IMR-90 (cell line): ENCODE results near the gene GCC1. TPM values are rescaled to one million over a fixed set of nuclear protein-coding genes. Genes with fewer than 3 reads are reported as not detected.

Experiments
- ATAC-seq: fragments of 200-7000 bp; cut with Tn5 transposase; 2 replicates; pipeline ENCODE4 v1.9.1; 2020; ENCODE audit warnings: low read depth, mild to moderate bottlenecking, moderate library complexity
- BruUV-seq: library from RNA; stranded (reverse); fragments of 400-500 nt; replicated peaks from 2 replicates; lab custom pipeline; 2021; lab: Mats Ljungman, UMichigan
- CTCF ChIA-PET: fragments of 300-600 bp; formaldehyde crosslinking; extraction: SDS; loops from one replicate; lab custom pipeline; 2021; ENCODE audit warnings: antibody characterized with exemption; lab: Yijun Ruan, JAX
- POLR2A ChIA-PET: fragments of 300-600 bp; sonication (Branson Sonifier 250); formaldehyde crosslinking; loops from one replicate; lab custom pipeline; 2022; ENCODE audit warnings: antibody characterized with exemption; ENCODE audit not compliant: unreplicated experiment; lab: Charles Lee
- DNase-seq: peaks from one replicate; pipeline ENCODE4 v3.0.0; 2013
- H2AFZ ChIP-seq: replicated peaks from 2 replicates; pipeline ENCODE3; 2013; ENCODE audit warnings: low read length, mild to moderate bottlenecking; ENCODE audit not compliant: poor library complexity
- H2AK5ac ChIP-seq: 2 replicates; pipeline ENCODE4 v1.6.1; 2013; ENCODE audit warnings: low read depth, low read length, inconsistent platforms
- H2AK9ac ChIP-seq: replicated peaks from 2 replicates; pipeline ENCODE3; 2013; ENCODE audit warnings: mild to moderate bottlenecking, low read depth, low read length, moderate library complexity; ENCODE audit not compliant: poor library complexity
- H2BK120ac ChIP-seq: 2 replicates; pipeline ENCODE4 v1.6.1; 2013; ENCODE audit warnings: low read depth, low read length, inconsistent platforms
- H2BK15ac ChIP-seq: 3 replicates; pipeline ENCODE4 v1.6.1; 2013; ENCODE audit warnings: low read depth, low read length, inconsistent platforms
- H2BK20ac ChIP-seq: 2 replicates; pipeline ENCODE4 v1.6.1; 2013; ENCODE audit warnings: low read depth, mild to moderate bottlenecking, inconsistent platforms, low read length, moderate library complexity
- H2BK5ac ChIP-seq: 2 replicates; pipeline ENCODE4 v1.6.1; 2013; ENCODE audit warnings: mild to moderate bottlenecking, low read depth, low read length, inconsistent platforms; ENCODE audit not compliant: poor library complexity, severe bottlenecking
- H3K14ac ChIP-seq: replicated peaks from 2 replicates; pipeline ENCODE4 v1.6.1; 2013; ENCODE audit warnings: low read depth, low read length, inconsistent platforms
- H3K18ac ChIP-seq: 2 replicates; pipeline ENCODE4 v1.6.1; 2013; ENCODE audit warnings: low read depth, low read length, control low read depth
- H3K23ac ChIP-seq: 2 replicates; pipeline ENCODE4 v1.6.1; 2013; ENCODE audit warnings: low read depth, low read length, inconsistent platforms
- H3K27ac ChIP-seq: 2 replicates; pipeline ENCODE4 v1.5.1; 2013; ENCODE audit warnings: mild to moderate bottlenecking, control low read depth, low read length; ENCODE audit not compliant: insufficient read depth
- H3K27me3 ChIP-seq: 2 replicates; pipeline ENCODE4 v1.6.1; 2013; ENCODE audit warnings: low read length; ENCODE audit not compliant: control insufficient read depth, insufficient read depth
- H3K36me3 ChIP-seq: 2 replicates; pipeline ENCODE4 v1.6.1; 2013; ENCODE audit warnings: low read length, mixed read lengths; ENCODE audit not compliant: control insufficient read depth, insufficient read depth
- H3K4ac ChIP-seq: 2 replicates; pipeline ENCODE4 v1.6.1; 2013; ENCODE audit warnings: low read depth, low read length, inconsistent platforms
- H3K4me1 ChIP-seq: 2 replicates; pipeline ENCODE4 v1.6.1; 2013; ENCODE audit warnings: low read length, mixed read lengths; ENCODE audit not compliant: control insufficient read depth, insufficient read depth
- H3K4me2 ChIP-seq: 2 replicates; pipeline ENCODE4 v1.6.1; 2013; ENCODE audit warnings: low read depth, mild to moderate bottlenecking, control low read depth, low read length, moderate library complexity
- H3K4me3 ChIP-seq: 2 replicates; pipeline ENCODE4 v1.5.1; 2013; ENCODE audit warnings: low read depth, mild to moderate bottlenecking, control low read depth, low read length, moderate library complexity; ENCODE audit not compliant: insufficient read depth
- H3K56ac ChIP-seq: 2 replicates; pipeline ENCODE4 v1.6.1; 2013; ENCODE audit warnings: low read length, inconsistent platforms; ENCODE audit not compliant: insufficient read depth; ENCODE audit errors: extremely low read depth
- H3K79me1 ChIP-seq, 2 experiments: 2 replicates each; pipeline ENCODE4 v1.6.1; 2013; ENCODE audit warnings: low read length in 2 of 2, inconsistent platforms in 1 of 2, low read depth in 1 of 2
- H3K9ac ChIP-seq: 2 replicates; pipeline ENCODE4 v1.6.1; 2013; ENCODE audit warnings: low read depth, low read length, control low read depth
- H3K9me1 ChIP-seq: 2 replicates; pipeline ENCODE4 v1.6.1; 2013; ENCODE audit warnings: low read length, inconsistent platforms; ENCODE audit not compliant: insufficient read depth
- H3K9me3 ChIP-seq: 2 replicates; pipeline ENCODE4 v1.6.1; 2013; ENCODE audit warnings: low read length; ENCODE audit not compliant: control insufficient read depth, insufficient read depth
- H4K20me1 ChIP-seq: 2 replicates; pipeline ENCODE4 v1.6.1; 2013; ENCODE audit warnings: low read length, inconsistent platforms; ENCODE audit not compliant: insufficient read depth
- H4K5ac ChIP-seq: 2 replicates; pipeline ENCODE4 v1.6.1; 2013; ENCODE audit warnings: mild to moderate bottlenecking, low read depth, low read length, control low read depth
- H4K8ac ChIP-seq, 2 experiments: 2 replicates each; pipeline ENCODE4 v1.6.1; 2013; ENCODE audit warnings: low read depth in 2 of 2, low read length in 2 of 2, control low read depth in 1 of 2, inconsistent platforms in 1 of 2
- H4K91ac ChIP-seq: 2 replicates; pipeline ENCODE4 v1.6.1; 2013; ENCODE audit warnings: low read depth, low read length, inconsistent platforms; ENCODE audit not compliant: insufficient read depth
- ELK1 ChIP-seq: fragments of 150-350 bp; IDR thresholded peaks from 2 replicates; pipeline ENCODE4 v1.6.1; 2016; ENCODE audit warnings: low read depth, mild to moderate bottlenecking, low read length, moderate library complexity, borderline replicate concordance
- MAZ ChIP-seq: IDR thresholded peaks from 2 replicates; pipeline ENCODE4 v1.6.1; 2012; ENCODE audit warnings: low read depth, mild to moderate bottlenecking, low read length, improper control_type of control experiment, moderate library complexity, borderline replicate concordance
- NFE2L2 ChIP-seq: fragments of 150-350 bp; IDR thresholded peaks from 2 replicates; pipeline ENCODE4 v1.6.1; 2016; ENCODE audit warnings: low read depth, mild to moderate bottlenecking, low read length
- RFX5 ChIP-seq: IDR thresholded peaks from 2 replicates; pipeline ENCODE4 v1.8.0; 2012; ENCODE audit warnings: low read depth, mild to moderate bottlenecking, low read length, moderate library complexity
- SMC3 ChIP-seq: fragments of 150-350 bp; IDR thresholded peaks from 2 replicates; pipeline ENCODE4 v1.6.1; 2016; ENCODE audit warnings: low read depth, mild to moderate bottlenecking, antibody characterized with exemption, low read length, moderate library complexity
- USF2 ChIP-seq: fragments of 150-350 bp; IDR thresholded peaks from 2 replicates; pipeline ENCODE4 v1.6.1; 2017; ENCODE audit warnings: mild to moderate bottlenecking, antibody characterized with exemption, low read length, low read depth
- whole genome bisulfite sequencing, 2 experiments: methylation state at CpG; one replicate each; pipeline versions ENCODE4 v1.1.5 to v1.1.7; 2013; ENCODE audit warnings: missing lambda C conversion rate in 2 of 2; ENCODE audit not compliant: insufficient read length in 1 of 2; ENCODE audit errors: extremely low coverage in 2 of 2; 5-methylcytosine and 5-hydroxymethylcytosine counted together
- dilution Hi-C: fragments of 300-500 bp; cut with HindIII; formaldehyde crosslinking; loops from one replicate; pipeline ENCODE4 v1.14.3; 2018; ENCODE audit warnings: low sequenced_read_pairs; ENCODE audit not compliant: unreplicated experiment
- in situ Hi-C: fragments of 300-500 bp; cut with MboI; formaldehyde crosslinking; loops from 3 replicates; pipeline ENCODE4 v1.14.3; 2019; ENCODE audit warnings: low sequenced_read_pairs, inconsistent platforms, mixed read lengths
- intact Hi-C: fragments of 100-400 bp; cut with micrococcal nuclease; formaldehyde crosslinking; loops from 2 replicates; pipeline ENCODE4 v1.10.0; 2022
- polyA plus RNA-seq, 3 experiments: library from polyadenylated mRNA; depleted of rRNA; stranded (reverse); fragments of >200 nt; gene quantifications; 2 replicates each; pipeline ENCODE4 v1.2.3, GENCODE V29; 2012; ENCODE audit warnings: low replicate concordance in 1 of 3
- total RNA-seq: library from RNA; depleted of rRNA; stranded (reverse); fragments of >200 nt; gene quantifications from 2 replicates; pipeline ENCODE4 v1.2.3, GENCODE V29; 2012

Gene GCC1
- total and polyA plus RNA-seq, 2 of the 4 experiments (the other 2 are of a cell fraction) = 6.1 to 22.9 TPM

GRCh38 chr7:127618775-127619174, 33.4 kb upstream of the GCC1 start:
- no peak overlapping the region for H3K4me3 ChIP-seq
- ChIA-PET POLR2A (no interaction called here), CTCF (interaction anchor here (1.2 kb wide), 1 partner anchor 590 kb away, joined by 3 read pairs; no protein-coding TSS in a partner anchor)
- H2AFZ ChIP-seq = no peak overlapping the region
- intact Hi-C loops = no loop called here
- no peaks in the 10 kb centered on the region for H3K9me1 ChIP-seq
- H4K8ac ChIP-seq = no peak overlapping the region
- H2BK15ac ChIP-seq = no peak overlapping the region
- no peak overlapping the region for H2BK120ac ChIP-seq
- dilution Hi-C loops = no loop called here
- H2AK5ac ChIP-seq = no peak overlapping the region
- H3K14ac ChIP-seq = no peak overlapping the region
- no peak overlapping the region for H3K18ac ChIP-seq
- ATAC-seq (no peak), DNase-seq (no peak)
- no peak overlapping the region for H3K4ac ChIP-seq
- no peak overlapping the region for H3K4me2 ChIP-seq
- H3K4me1 ChIP-seq = 0 out of 2 replicates have a peak, but pooled peaks cover 2% of the 10 kb centered on the region
- H3K27me3 ChIP-seq = peaks cover 81% of the 10 kb centered on the region
- no peak overlapping the region for H2BK5ac ChIP-seq
- 20% methylated on average over 1 of the region's 1 CpG; no CpG with 5 or more reads in 1 of the 2 experiments for WGBS, 2 experiments
- in situ Hi-C loops = no loop called here
- no peaks in the 10 kb centered on the region for H3K36me3 ChIP-seq
- H2AK9ac ChIP-seq = no peak overlapping the region
- H3K56ac ChIP-seq = no peak overlapping the region
- H4K20me1 ChIP-seq = no peaks in the 10 kb centered on the region
- H4K5ac ChIP-seq = no peak overlapping the region
- TF ChIP-seq MAZ = no peak
- no peak for TF ChIP-seq ELK1
- no peak for TF ChIP-seq SMC3
- TF ChIP-seq USF2 = no peak
- no peak for TF ChIP-seq NFE2L2
- no peak for TF ChIP-seq RFX5
- H2BK20ac ChIP-seq = no peak overlapping the region
- no peaks in the 10 kb centered on the region; the same call in 1 of the 2 replicates for H3K9me3 ChIP-seq
- BruUV-seq = no TSS peak
- H4K91ac ChIP-seq = no peak overlapping the region
- no peak overlapping the region for H3K27ac ChIP-seq
- no peaks in the 10 kb centered on the region for H3K79me1 ChIP-seq
- no peak overlapping the region for H3K9ac ChIP-seq
- no peak overlapping the region for H3K23ac ChIP-seq
